Epithelial cell of esophagus (primary cell): ENCODE measurements around the gene UGT1A7.
"Not testable (repeated sequence)": the region's sequence is repeated elsewhere in the genome, so short reads cannot be mapped to it uniquely, and the experiment has no call there.

ENCODE experiments used
- DNase-seq: peaks from one replicate; pipeline ENCODE4 v3.0.0; 2010; ENCODE audit warnings: low read depth
- H3K4me3 ChIP-seq: 2 replicates; pipeline ENCODE4 v1.5.1; 2011; ENCODE audit warnings: mild to moderate bottlenecking, low read length, control low read depth
- TF ChIP-seq, protein P1 (sequence below): IDR thresholded peaks from 2 replicates; pipeline ENCODE4 v1.5.1; 2011; ENCODE audit warnings: low read depth, mild to moderate bottlenecking, low read length, control low read depth, inconsistent platforms; ENCODE audit not compliant: insufficient read depth; ENCODE audit errors: missing control alignments

UGT1A7 gene

DNA sequence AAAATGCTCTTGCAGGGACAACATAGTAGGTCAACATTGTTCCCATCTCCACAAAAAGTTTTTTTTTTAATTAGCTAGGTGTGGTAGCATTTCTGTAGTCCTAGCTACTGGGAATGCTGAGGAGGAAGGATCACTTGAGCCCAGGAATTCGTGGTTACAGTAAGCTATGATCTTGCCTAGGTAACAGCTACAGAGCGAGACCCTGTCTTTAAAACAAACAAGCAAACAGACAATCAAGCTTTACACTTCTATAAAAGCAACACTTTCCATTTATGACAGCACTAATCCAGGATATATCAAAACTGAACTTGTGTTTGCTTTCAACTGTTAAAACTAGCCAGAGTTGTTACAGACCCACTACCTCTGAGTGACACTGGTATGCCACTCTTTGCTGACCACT is 59.2 kb downstream of the UGT1A7 start:
- no peak for DNase-seq
- TF ChIP-seq, protein P1, sequence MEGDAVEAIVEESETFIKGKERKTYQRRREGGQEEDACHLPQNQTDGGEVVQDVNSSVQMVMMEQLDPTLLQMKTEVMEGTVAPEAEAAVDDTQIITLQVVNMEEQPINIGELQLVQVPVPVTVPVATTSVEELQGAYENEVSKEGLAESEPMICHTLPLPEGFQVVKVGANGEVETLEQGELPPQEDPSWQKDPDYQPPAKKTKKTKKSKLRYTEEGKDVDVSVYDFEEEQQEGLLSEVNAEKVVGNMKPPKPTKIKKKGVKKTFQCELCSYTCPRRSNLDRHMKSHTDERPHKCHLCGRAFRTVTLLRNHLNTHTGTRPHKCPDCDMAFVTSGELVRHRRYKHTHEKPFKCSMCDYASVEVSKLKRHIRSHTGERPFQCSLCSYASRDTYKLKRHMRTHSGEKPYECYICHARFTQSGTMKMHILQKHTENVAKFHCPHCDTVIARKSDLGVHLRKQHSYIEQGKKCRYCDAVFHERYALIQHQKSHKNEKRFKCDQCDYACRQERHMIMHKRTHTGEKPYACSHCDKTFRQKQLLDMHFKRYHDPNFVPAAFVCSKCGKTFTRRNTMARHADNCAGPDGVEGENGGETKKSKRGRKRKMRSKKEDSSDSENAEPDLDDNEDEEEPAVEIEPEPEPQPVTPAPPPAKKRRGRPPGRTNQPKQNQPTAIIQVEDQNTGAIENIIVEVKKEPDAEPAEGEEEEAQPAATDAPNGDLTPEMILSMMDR = no peak
- no peak overlapping the region for H3K4me3 ChIP-seq

DNA sequence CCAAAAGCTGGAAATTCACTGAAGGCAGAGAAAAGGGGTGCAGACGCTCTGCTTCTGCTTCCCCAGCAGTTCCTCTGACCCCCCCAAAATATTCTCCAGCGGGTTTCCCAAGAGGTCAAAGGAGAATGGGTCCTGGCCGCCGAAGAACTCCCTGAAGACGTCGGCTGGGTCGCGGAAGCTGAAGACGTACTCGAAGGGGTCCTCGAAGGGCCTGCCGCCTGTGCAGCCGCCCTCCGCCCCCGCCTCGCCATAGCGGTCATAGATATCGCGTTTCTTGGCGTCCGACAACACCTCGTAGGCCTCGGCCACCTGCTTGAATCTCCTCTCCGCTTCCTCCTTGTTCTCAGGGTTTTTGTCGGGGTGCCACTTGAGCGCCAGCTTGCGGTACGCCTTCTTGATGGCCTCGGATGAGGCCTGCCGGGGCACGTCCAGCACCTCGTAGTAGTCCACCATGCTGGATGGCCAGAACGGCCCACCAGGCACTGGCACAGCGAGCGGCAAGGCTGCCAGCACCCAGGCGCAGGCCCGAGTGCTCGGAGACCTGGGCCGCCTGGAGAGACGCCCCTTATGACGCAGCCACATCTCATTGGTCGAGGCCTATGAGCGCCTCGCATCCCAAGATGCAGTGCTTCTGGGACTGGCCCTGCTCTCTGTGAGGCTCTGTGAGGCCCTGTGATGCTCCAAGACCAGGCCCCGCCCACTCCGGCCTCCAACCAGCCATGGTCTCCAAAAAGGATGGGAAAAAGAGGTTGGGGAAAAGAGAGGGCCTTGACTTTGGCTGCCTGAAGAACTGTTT is 62.0 kb downstream of the UGT1A7 start:
- DNase-seq = no peak
- TF ChIP-seq, protein P1 = no peak
- no peak overlapping the region for H3K4me3 ChIP-seq

DNA sequence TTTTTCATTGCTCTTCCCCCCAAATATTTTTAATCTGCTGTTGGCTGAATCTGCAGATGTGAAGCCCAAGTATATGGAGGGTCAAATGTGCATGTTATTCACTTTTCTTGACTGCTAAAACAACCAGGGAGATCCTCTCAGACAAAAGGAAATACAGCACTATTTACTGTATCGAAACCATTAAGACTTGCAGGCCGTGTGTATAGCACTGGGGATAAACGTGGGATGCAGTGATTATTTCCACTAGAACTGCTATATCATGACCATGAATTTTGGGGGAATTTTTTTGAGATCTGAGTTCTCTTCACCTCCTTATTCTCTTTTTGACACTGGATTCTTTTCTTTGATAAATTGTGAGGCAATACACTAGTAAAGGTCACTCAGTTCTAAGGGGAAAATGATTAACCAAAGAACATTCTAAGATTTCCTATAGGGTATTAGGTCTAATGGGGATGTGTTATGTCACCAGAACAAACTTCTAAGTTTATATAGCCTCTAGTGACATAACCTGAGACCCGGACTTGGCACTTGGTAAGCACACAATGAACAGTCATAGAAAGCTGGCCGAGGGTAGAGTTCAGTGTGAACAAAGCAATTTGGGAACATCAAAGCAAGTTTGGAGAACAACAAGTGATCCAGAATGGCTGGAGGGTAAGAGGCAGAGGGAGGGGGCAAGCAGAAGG is 63.5 kb downstream of the UGT1A7 start:
- no peak overlapping the region for H3K4me3 ChIP-seq
- DNase-seq = no peak
- TF ChIP-seq, protein P1 = no peak

DNA sequence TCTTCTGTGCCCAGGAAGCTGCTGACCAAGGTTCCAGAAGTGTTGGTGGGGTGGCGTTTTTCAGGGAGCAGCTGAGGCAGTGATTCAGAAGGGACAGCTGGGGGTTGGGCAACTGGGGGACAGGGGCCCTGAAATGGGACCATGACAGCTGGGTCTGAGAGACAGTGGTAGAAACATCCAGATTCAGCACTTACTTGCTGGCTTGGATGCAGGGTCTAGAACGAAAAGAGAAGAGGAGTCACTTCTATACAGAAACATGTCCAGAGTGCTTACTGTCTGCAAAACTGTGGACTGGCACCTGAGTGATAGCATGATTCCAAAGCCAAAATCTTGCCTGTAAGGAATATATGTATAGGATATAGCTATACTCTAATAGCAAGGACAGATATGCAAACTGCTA is 64.1 kb downstream of the UGT1A7 start:
- not testable (repeated sequence) for DNase-seq

DNA sequence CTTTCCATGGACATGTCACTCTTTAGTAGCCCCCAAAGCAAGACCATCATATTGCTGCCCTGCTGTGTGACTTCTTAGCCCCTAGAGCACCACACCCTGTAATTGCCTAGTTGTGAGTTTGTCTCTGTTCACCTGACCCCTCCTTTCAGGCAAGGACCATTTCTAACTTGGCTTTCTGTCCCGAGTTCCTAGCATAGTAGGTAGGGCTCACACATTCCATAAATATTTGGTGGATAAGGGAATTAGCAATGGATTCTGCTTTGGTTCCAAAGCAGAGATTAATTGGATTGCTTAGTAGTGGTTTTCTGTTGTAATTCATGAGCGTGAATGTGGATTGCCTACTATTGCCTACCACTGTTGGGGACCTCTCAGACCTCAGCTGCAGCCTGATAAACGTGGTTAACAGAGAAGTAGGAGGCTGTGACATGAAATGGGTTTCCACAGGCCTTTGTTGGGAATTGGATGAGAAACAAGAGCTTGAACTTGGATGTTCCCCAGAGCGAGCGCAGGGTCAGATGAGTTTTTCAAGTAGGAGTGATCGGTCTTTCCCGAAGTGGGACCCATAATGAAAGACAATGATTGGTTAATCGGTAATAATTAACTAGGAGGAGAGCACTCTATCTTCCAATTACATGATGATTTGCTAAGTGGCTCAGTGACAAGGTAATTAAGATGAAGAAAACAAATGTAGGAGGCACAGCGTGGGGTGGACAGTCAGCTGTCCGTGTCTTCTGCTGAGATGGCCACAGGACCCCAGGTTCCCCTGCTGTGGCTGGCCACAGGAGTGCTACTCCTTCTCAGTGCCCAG is 65.0 kb downstream of the UGT1A7 start:
- no peak for DNase-seq
- no peak overlapping the region for H3K4me3 ChIP-seq
- TF ChIP-seq, protein P1 = no peak

More for the DNA sequence above, 64.1 kb downstream of the UGT1A7 start:
- H3K4me3 ChIP-seq = not testable (repeated sequence)

DNA sequence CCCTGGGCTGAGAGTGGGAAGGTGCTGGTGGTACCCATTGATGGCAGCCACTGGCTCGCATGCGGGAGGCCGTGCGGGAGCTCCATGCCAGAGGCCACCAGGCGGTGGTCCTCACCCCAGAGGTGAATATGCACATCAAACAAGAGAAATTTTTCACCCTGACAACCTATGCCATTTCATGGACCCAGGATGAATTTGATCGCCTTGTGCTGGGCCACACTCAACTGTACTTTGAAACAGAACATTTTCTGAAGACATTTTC is 65.5 kb downstream of the UGT1A7 start:
- DNase-seq = no peak
- TF ChIP-seq, protein P1 = no peak

DNA sequence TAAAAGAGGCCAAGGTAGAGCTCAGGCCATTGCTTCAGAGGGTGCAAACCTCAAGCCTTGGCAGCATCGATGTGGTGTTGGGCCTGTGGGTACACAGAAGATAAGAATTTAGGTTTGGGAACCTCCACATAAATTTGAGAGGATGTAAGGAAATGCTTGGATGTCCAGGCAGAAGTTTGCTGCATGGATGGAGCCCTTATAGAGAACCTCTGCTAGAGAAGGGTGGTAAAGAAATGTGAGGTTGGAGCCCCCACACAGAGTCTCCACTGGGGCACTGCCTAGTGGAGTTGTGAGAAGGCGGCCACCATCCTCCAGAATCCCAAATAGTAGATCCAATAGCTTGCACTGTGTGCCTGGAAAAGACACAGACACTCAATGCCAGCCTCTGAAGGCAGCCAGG is 69.0 kb downstream of the UGT1A7 start:
- DNase-seq, H3K4me3 ChIP-seq: not testable (repeated sequence)

More for the DNA sequence above, 65.5 kb downstream of the UGT1A7 start:
- no peak overlapping the region for H3K4me3 ChIP-seq

DNA sequence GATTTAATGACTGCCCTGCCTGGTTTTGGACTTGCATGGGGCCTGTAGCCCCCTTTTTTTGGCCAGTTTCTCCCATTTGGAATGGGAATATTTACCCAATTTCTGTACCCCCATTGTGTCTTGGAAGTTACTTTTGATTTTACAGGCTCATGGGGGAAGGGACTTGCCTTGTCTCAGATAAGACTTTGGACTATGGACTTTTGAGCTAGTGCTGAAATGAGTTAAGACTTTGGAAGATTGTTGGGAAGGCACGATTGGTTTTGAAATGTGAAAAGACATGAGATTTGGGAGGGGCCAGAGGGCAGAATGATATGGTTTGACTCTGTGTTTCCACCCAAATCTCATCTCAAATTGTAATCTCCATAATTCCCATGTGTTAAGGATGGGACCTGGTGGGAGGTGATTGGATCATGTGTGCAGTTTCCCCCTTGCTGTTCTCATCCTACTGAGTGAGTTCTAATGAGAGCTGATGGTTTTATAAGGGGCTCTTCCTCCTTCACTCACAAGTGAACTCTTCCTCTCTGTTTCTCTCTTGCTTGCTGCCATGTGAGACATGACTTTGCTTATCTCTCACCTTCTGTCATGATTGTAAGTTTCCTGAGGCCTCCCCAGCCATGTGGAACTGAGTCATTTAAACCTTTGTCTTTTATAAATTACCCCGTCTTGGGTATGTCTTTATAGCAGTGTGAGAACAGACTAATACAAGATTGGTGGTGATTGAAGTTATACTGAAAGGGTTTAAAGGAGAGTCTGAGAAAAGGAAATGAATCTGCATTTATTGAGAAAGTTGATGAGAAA is 69.7 kb downstream of the UGT1A7 start:
- DNase-seq, H3K4me3 ChIP-seq: not testable (repeated sequence)
